Epidermal melanocyte (primary cell): ENCODE data around the gene NAXD.
"Not testable (repeated sequence)": the region's sequence is repeated elsewhere in the genome, so short reads cannot be mapped to it uniquely, and the experiment has no call there.

Experiments
- DNase-seq: peaks from one replicate; pipeline ENCODE4 v3.0.0; 2011; ENCODE audit warnings: low spot score; ENCODE audit not compliant: insufficient read length

The NAXD gene

DNA sequence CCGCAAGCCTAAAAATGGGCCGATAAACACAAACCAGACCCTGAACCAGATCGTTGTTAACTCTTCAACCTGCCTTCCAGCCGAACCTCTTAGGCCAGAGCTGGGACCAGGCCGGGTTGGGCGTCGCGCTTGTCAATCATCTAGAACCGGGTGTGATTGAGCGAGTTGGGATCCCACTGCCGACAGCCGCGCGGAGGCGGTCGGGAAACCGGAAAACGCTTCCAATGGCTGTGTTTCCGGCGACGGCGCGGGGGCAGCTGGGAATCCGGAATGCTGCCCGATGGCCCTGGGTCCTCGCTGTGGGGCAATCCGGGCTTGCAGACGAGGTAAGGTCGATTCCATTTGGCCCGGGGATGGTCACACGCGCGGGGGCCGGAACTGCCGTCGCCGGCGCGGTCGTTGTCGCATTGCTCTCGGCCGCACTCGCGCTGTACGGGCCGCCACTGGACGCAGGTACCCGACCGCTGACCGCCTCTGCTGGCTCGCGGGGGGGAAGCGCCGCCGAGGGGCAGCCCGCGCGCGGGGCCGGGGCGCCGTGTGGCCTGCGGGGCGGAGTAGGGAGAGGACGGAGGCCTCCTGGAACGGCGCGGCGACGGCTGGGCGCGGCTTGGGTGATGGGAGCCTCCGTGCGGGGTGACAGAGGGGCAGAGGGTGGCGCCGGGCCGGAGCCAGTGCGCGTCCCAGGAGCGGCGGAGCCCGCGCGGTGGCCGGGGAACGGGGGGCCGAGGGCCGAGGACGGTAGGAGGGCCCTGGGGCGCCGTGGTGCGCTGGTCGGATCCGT, at the start of gene NAXD:
TSS of gene NAXD (plus strand) at position 224 of the 781 bp plus-strand sequence. CDS start at position 281, 57 bp downstream.
- DNase-seq: peak; percentile 100

GRCh38 chr13:110566171-110566570, 49.2 kb upstream of the NAXD start:
- no peak for DNase-seq

DNA sequence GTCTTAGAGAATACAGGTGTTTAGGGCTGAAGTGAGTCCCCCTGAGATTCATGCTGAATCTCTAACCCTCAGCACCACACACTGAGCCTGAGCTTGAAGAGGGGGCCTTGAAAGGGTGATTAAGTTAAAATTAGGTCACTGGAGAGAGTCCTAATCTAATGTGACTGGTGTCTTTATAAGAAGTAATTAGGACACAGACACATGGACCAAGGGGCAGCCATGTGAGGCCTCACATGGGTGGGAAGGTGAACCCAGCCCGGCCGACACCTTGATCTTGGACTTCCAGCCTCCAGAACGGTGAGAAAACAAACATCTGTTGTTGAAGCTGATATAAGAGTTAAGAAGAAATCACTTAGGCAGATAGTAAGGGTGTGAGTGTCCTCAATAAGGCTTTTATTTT, 46.7 kb upstream of the NAXD start:
- DNase-seq: no peak

GRCh38 chr13:110569962-110570361, 45.4 kb upstream of the NAXD start:
- DNase-seq: not testable (repeated sequence)

DNA sequence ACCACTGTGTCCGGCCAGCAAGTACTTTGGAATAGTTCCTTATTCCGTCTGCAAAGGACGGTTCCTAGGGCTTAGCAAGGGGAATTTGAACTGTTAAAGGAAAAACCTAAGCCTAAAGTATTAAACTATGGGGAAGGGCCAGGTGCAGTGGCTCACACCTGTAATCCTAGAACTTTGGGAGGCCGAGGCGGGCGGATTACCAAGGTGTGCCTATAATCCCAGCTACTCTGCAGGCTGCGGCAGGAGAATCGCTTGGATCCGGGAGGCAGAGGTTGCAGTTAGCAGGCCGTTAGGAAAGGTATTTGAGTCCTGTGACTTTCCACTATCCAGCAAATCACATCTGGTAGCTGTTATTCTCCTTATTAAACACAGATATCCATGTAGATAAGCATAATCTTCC, 44.5 kb upstream of the NAXD start:
- DNase-seq: no peak

- no peak for DNase-seq
These were observed 43.2 kb upstream of the NAXD start for GRCh38 chr13:110571896-110572777.

GRCh38 chr13:110572778-110573118, 42.6 kb upstream of the NAXD start:
- no peak for DNase-seq

- no peak for DNase-seq
These were observed 41.2 kb upstream of the NAXD start for GRCh38 chr13:110574161-110574560.

- DNase-seq: no peak
These were observed 39.8 kb upstream of the NAXD start for GRCh38 chr13:110575322-110576069.

DNA sequence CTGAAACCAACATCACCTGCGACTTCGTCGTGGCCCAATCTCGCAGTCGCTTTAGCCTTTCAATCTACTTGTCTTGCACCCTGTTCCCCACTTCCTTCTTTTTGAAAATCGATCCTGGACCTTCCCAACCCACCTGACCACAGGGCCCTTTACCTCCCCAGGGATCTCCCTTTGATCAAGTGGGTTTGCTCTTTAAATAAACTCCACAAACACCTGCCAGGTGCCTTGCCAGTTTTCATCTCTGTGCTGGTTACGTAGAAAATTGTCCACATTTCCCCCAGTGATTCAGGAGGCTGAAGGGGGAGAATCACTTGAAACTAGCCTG, 39.3 kb upstream of the NAXD start:
- DNase-seq: no peak

DNA sequence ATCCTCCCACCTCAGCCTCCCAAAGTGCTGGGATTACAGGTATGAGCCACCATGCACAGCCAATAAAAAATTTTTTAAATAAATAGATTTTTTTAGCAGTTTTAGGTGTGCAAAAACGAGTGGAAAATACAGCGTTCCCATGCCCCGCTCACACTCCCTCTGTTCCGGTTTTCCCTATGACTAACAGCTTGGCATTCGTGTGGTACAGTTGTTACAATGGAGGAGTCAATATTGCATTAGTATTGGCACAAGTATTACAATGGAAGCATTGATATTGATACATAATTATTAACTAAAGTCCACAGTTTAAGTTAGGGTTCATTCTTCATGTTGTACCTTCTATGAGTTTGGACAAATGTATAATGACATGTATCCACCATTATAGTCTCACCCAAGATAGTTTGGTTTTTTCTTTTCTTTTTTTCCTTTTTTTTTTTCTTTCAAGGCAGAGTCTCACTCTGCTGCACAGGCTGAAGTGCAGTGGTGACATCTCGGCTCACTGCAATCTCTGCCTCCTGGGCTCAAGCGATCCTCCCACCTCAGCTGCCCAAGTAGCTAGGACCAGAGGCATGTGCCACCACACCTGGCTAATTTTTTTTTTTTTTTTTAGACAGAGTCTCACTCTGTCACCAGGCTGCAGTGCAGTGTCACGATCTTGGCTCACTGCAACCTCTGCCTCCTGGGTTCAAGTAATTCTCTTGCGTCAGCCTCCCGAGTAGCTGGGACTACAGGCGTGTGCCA, 38.4 kb upstream of the NAXD start:
- DNase-seq: no peak

DNA sequence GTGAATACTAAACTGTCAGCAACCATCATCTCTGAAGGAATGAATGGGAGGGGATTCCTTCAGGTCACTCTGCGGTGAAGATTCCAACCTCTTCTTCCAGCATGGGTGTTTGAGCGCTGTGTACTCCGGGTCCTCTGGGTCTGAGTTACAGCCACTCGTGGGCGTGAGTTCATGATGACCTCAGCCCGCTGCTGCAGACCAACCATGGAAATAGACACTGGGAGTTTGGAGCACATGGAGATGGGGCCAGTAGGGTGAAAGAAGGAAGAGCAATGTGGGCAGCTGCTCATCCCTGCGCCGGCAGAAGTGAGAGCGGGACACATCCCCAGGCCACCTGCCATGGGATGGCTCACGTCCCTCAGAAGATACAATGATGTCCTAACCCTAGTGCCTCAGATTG, 37.0 kb upstream of the NAXD start:
- DNase-seq: no peak

DNA sequence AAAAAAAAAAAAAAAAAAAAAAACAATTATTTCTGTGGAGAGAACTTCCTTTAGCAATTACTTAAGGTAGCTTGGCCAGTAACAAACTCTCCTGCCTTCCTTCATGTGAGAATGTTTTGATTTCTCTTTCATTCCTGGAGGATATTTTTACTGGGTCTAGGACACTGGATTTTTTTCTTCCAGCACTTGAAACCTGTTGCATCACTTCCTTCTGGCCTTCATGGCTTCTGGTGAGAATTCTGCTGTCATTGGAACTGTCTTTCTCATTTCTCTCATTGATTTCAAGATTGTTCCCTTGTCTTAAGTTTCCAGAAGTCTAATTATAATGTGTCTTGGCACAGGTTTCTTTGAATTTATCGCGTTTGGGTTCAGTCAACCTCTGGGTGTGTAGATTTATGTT, 34.5 kb upstream of the NAXD start:
- DNase-seq: no peak

GRCh38 chr13:110581506-110582185, 33.7 kb upstream of the NAXD start:
- no peak for DNase-seq

DNA sequence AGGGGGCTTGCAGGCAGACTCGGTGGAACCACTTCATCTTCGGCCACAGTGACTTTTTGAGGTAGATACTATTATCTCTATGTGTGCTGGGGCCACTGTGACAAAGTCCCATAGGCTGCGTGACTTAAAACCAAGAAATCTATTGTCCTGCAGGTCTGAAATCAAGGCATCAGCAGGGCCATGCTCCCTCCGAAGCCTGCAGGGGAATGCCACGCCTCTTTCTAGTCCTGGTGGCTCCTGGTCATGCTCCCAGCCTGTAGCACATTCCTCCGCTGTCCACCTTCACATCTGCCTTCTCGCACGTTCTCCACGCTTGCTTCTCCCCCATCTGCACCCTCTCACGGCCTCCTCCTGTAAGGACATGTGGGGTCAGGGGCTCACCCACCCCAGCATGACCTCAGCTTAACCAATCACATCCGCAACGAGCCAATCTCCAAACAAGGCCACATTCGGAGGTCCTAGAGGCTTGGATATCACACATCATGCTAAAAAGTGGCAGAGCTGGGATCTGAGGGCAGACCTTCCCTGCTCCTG, 32.9 kb upstream of the NAXD start:
- no peak for DNase-seq

DNA sequence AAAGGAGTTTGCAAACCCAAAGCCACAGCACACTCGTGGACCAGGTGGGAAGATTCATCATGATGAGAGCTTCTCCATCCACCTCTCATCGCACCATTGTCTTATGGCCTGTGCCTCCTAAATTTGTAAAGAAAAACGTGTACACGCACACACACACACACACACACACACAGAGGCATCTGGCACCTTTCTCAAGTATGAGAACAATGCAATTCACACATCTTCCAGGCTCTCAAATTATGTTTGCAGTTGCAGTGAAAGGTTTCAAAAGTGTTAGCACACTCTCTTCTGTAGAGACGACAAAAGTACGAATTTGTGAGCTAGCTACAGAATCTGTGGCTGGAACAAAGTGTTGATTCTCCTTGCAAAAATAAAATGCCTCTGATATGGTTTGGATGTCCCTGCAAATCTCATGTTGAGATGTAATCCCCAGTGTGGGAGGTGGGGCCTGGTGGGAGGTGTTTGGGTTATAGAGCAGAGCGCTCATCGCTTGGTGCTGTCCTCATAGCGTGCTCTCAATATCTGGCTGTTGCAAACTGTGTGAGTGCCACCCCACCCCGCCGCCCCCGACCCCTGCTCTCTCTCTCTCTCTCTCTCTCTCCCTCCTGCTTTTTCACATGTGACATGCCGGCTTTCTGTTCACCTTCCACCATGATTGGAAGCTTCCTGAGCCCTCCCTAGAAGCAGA, 32.0 kb upstream of the NAXD start:
- DNase-seq: no peak

DNA sequence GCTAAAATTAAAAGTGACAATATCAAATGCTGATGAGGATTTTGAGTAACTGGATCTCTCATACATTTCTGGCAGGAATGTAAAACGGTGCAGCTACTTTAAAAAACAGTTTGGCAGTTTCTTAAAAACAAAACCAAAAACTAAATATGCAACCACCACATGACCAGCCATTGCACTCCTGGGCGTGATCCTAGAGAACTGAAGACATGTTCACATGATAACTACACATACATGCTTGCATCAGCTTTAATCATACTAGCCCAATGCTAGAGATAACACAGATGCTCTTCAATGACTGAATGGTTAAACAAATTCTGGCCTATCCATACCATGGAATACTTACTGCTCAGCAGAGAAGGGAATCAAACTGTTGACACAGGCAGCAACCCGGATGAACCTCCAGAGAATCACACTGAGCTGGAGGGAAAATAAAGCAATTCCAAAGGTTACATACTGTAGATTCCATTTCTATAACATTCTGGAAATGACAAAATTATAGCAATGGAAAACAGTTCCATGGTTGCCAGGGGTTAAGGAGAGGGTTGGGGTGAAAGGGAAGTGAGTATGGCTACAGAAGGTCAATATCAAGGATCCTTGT, 25.5 kb upstream of the NAXD start:
- no peak for DNase-seq

- no peak for DNase-seq
These were observed 24.8 kb upstream of the NAXD start for GRCh38 chr13:110590577-110590976.

GRCh38 chr13:110592665-110593064, 22.7 kb upstream of the NAXD start:
- DNase-seq: no peak
